ENCODE data around the gene ACOXL.
"Not testable (repeated sequence)": the region's sequence is repeated elsewhere in the genome, so short reads cannot be mapped to it uniquely, and the experiment has no call there.

ACOXL gene

DNA sequence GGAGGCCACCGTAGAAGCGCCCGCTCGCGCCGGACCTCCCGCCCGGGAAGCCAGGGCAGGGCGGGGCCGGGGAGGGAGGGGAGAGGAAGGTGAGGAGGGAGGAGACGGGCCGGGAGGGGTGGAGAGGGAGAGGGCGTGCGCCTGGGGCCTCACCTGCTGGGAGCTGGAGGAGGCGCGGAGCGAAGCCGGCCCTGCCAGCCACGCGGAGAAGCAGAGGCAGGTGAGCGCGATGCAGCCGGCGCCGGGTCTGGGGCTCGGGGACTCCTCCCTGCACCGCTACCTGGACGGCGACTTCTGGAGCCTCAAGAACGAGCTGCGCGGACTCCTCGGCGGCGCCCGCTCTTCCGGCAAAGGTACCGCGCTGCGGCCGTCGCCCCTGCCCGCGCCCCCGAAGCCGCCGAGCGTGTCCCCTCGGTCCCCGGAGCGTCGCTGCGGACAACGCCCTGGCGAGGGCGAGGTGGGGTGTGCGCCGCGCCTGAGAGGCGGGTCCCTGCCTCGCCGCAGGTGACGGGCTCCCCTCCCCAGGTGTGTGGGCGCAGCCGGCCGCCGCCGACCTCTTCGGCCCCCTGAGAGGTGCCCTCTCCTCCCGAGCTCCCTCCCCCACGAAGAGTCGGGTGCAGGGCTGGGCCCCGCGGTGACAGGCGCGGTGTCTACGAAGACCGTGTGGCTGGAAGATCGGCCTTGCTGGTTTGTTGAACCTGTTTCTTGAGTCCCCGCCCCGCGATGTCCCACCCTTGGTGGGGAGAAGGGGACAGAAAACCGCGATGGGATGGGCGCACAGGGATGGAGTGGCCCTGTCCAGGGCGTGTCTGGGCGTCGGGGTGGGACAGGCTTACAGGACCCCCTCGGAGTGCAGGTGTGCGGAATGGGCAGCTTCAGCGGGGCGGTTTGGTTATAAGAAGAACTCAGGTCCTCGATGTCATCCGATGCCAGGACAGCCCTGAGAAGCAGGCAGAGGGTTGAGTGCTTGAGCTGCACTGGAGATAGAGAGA is at the start of gene ACOXL:
Gene ACOXL (plus strand): TSS at position 152 of the 992 bp plus-strand sequence. CDS start 35,817 bp downstream, outside the sequence.
- DNase-seq (ENCODE audit: low read depth in 1 of 2, low spot score in 1 of 2): no peak

DNA sequence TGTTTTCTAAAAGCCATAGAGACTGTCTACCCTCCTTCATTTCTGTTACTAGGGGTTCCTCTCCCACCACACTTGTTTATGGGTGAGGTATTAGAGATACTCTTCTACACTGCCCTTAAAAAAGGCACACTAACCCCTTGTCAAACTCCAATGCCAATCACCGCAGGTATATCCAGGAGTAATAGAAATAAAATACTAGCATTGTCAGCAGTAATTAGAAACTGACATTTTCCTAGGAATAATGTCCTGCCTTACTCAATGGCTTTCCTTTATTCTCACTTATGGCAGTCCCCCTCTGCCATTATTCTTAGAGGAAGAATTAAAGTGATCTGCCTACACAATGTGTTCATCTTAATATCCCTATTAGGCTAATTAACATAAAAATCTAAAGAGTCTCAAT is 49.5 kb upstream of the ACOXL start:
- DNase-seq (ENCODE audit: low read depth in 1 of 2, low spot score in 1 of 2): no peak

DNA sequence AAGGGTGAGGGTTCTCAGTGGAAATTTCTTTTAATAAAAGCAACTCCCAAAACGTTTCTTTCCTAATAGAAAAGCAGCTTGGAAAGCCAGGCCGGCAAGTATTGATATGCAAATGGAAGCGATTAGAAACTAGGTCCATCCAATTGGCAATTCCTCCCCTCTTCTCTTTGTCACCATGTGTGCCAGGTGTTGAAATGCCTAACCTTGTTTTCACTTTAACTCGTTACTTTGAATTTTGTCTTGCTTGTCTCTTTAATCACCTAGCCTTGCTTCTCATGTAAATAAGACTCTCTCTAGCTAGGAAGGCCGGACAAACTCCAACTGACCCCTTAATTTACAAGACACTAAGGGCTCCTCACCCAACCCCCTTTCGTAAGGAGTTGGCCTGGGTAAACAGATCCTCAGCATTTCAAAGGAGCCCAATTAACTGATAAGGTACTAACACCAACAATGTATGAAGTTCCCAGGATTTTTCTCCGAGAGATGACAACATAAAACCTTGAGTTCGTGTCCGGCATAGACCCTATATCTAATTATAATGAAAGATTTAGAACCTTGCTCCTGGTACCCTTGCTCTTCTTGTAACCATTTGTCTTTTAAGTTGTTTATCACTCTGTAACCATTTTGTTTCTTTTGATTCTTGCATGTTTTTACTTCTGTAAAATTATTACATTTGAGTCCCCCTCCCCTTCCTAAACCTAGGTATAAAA is 44.4 kb upstream of the ACOXL start:
- not testable (repeated sequence) for DNase-seq (ENCODE audit: low read depth in 1 of 2, low spot score in 1 of 2)

DNA sequence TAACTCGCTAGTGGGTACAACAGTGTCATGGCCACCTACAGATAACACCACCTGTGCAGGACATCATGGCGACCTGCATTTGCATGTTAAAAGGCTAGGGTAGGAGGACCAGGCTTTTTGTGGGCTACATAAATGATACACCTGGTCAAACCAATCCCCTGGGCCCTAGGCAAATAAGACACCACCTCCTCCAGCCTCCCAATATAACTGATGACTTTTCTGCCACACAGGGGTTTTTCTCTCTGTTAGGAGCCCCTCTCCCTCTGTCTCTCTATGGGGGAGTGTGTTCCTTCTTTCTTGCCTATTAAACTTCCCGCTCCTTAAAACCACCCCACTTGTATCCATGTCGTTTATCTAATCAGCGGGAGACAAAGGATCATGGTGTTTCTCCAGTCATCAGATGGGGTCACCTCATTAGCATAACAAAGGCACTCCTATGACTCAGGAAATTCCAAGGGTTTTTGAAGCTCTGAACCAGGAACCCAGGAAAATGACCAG is 43.7 kb upstream of the ACOXL start:
- no peak for DNase-seq (ENCODE audit: low read depth in 1 of 2, low spot score in 1 of 2)

DNA sequence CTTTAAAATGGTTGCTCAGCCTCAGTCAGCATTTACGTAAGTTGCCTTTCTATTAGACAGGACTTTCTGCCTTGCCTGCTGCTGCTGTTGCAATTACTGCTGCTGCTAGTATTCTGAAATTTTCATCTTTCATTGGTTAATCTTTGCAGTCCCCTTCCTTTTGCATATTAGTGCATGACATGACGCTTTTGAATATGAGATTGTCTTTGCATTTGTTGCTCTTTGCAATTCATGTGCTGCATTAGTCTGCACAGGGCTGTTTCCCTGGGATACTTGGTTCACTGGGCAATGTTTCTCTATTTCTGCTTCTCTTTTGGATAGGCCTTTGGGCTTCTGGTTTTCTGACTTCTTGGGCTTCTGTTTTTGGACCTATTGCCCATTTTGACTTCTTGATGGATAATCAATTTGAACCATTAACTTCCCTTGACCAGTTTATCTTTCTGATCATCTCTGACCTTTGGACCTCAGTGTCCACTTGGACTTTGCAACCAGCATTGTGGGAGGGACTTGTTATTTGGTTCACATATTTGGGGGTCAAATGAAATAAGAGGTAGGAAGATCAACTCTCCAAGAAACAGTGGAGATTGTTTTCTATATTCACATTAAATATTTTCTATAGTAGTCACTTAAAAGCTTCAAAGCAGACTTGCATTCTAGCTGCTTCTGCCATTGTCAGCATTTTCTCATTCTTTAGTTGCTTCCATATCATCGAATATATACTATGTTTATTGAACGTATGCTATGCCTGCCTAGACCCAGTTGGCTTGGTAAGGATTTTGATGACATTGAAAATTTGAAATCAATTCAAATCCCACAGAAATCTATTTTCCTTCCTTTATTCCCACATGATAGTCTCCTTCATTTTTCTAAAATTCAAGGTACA is 42.0 kb upstream of the ACOXL start:
- DNase-seq (ENCODE audit: low read depth in 1 of 2, low spot score in 1 of 2): no peak

DNA sequence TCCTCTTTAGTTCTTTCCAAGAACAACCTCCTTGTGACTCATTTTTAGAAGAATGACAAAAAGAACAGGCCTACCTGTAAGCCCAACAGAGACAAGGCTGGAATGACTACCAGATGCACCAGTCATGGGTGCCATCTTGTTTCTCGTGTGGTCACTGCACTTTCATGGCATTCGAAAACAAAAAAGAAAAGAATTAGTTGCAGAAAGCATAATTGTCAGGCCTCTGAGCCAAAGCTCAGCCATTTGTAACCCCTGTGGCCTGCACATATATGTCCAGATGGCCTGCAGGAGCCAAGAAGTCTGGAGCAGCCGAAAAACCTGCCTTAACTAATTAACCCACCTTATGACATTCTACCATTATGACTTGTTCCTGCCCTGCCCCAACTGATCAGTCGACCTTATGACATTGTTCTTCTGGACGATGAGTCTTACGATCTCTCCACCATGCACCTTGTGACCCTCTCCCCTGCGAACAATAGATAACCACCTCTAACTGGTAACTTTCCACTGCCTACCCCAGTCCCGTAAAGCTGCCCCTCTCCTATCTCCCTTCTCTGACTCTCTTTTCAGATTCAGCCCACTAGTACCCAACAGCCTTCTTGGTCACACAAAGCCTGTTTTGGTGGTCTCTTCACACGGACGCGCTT is 40.6 kb upstream of the ACOXL start:
- DNase-seq (ENCODE audit: low read depth in 1 of 2, low spot score in 1 of 2): no peak

DNA sequence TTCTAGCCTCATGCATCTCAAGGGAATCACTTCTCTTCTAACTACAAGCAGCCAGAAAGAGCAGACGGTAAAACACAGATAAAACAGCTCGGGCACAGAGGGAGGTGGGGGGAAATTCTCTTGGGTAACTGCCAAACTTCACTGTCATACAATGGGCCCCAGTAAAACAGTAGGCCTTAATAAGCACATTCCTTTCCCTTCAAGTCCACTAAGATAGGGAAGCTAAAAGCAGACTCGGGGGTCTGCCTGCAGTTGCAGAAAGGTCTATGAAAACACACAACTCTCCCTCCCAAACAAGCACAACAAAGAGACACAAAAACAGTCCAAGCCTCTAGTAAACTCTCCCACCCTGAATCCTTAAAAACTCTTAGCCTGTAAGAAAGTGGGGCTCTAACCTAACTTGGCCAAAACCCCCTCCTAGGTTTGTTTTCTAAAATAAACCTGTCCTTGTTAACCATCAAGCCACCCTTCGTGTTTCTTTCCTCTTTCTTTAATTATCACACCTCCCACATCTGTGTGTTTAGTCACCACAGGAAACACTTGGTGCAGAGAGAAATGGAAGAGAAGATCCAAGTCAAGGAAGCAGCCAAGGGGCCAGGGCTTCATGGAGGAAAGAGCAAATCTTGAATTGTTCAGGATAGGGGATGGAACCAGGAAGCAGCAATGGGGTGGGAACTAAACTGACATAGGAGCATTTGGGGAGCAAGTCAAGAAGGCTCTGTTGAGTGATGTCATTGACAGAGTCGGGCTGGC is 37.1 kb upstream of the ACOXL start:
- not testable (repeated sequence) for DNase-seq (ENCODE audit: low read depth in 1 of 2, low spot score in 1 of 2)

DNA sequence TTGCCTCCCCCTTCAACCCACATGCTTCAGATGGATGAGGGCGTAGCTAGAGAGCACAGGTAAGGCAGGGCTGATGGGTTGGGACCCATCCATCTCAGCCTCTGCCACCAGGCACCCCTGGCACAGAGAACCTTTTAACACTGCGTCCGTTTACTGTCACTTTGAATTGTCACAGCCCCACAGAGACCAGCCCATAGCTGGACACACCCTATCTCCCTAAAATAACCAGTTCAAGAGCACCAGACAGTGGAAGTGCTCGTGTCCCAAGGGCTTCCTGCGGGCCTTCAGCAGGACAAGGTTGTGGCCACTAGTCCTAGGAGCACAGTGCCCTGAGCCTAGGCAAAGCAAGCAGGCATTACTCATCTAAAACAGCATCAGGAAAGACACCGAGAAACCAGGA is 34.1 kb upstream of the ACOXL start:
- DNase-seq (ENCODE audit: low read depth in 1 of 2, low spot score in 1 of 2): not testable (repeated sequence)

DNA sequence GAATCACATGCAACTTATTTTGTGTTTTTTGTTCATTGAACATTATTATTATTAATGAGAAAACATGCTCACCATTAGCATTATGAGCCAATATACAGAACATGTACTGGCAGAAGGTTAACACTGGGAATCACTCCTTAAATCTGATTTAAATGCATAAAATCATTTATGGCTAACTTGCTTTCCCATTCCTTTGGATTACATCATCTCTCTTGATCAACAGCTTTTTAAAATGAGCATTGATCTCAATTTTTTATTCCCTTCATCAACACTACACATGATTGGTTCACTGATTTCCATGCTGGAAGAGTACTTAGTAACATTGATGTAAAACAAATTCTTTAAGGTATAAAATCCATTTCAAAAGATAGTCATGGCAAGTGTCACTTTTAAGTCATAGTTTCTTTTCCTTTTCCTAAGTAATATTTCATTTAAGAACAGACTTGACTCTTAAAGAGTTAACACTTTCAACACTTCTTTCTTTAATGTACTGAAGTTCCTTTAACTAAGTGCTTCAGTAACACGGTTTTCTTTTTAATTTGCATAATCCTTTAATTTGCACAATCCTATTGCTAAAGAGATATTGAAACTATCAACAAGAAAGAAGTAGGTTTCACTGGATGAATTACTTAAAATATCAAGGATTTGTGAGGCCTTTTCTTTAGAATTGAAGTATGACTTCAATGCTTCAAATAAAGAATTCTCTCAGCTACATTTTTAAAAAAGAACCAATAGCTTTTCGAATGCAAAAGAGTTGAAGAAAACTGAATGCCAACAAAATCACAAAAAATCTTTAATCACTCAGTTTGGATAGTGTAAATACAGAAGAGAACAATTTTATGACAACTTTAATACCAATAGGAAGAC is 29.6 kb upstream of the ACOXL start:
- no peak for DNase-seq (ENCODE audit: low read depth in 1 of 2, low spot score in 1 of 2)

DNA sequence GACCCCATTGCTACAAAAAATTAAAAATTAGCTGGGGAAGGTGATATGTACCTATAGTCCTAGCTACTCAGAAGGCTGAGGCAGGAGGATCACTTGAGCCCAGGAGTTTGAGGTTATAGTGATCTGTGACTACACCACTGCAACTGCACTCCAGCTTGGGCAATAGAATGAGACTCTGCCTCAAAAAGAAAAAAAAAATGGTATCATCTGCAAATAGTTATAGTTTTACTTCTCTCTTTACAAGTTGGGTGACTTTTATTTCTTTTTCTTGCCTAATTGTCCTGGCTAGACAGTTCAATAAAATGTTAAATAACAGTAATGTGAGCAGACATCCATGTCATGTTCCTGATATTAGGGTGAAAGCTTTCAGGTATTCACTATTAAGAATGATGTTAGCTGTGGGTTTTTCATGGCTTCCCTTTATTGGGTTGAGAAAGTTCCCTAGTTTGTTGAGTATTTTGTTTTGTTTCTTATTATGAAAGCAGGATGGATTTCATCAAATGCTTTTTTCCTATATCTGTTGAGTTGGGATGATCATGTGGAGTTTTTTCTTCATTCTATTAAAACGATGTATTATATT is 24.9 kb upstream of the ACOXL start:
- no peak for DNase-seq (ENCODE audit: low read depth in 1 of 2, low spot score in 1 of 2)

DNA sequence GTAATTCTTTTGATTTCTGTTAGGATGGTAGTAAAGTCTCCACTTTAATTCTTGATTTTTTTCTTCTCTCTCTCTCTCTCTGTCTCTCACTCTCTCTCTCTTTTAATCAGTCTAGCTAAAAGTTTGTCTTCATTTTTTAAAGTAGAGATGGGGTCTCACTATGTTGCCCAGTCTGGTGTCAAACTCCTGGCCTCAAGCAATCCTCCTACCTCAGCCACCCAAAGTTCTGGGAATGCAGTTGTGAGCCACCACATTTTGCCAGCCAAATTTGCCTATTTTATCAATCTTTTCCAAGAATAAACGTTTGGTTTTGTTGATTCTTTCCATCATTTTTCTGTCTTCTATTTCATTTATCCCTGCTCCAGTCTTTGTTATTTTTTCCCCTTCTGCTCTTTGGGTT is 23.9 kb upstream of the ACOXL start:
- DNase-seq (ENCODE audit: low read depth in 1 of 2, low spot score in 1 of 2): no peak

DNA sequence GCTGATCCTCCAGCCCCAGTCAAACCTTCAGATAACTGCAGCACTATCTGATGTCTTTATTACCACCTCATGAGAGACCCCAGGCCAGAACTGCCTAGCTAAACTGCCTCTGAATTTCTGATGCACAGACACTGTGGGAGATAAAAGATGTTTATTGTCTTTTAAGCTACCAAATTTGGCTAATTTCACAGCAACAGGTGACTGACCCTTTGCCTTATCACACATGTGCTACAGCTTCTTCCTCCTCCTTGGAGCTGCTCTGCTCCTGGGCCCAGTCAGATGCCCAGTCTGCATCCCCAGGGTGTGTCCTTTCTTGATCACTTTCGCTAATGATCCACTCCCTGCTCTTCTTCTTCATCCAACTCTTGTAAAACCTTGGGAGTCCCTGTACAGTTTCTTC is 19.6 kb upstream of the ACOXL start:
- DNase-seq (ENCODE audit: low read depth in 1 of 2, low spot score in 1 of 2): no peak

DNA sequence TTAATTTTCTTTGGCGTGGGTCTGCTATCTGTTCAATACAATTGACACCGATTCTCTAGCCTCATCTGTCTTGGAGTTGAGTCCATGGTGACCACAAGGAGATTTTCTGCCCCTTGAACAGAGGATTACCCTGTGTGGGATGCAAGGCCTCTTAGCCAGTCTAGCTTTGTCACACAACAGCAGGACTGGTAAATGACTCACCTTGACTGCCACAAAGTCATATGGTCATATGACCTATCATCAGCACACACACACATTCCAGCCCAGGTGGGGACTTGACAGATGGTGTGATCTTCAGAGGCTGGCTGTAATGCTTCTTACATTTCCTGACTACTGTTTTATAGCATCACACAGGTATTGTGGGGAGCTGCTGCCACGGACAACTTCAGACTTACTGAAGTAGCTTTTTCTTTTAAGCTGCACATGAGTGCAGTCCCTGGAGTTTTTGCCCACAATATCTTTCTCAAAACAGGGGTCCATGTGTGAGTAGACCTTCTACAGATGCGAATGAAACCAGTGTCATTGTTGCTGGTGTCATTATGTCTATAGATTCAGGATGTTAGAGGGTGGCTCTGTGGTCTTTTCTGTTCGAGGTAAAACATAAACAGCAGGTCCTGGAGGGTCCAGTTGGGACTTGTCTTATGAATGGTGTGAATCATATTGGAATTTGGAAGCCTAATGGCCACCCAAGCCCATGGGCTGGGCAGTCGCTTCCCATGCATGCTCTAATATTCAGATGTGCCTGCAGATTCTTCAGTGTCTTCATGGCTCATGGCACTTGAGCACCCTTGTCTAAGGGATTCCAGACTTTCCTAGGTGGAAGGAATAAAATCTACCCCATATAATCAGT is 18.6 kb upstream of the ACOXL start:
- DNase-seq (ENCODE audit: low read depth in 1 of 2, low spot score in 1 of 2): no peak

DNA sequence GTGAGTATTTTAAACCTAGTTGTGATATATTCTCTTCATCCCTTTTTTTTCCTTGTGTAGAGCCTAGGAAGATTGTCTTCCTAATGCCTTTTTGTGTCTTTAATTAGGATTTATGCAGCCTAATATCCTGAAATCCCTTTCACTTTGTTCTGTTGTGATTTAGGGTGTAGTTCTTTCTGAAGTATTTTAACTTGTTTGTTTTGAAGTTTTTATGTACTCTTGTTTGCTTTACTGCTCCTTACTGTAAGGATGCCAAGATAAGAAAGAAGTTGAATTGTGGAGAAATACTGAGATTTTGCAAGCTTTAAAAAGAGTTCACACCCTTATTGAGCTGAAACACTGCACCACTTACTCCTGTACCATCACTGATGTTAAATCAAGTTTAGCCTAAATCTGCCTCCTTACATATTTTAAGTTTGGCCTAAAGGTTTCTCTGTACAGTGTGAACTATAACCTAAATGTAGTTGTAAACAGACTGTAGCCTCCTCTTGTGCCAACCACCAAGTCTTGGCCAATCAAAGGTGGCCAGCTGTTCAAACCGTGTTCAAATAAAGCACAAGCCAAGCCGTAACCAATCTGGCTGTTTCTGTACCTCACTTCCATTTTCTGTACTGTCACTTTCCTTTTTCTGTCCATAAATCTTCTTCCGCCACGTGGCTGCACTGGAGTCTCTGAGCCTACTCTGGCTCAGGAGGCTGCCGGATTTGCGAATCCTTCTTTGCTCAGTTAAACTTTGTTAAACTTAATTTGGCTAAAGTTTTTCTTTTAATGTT is 17.7 kb upstream of the ACOXL start:
- no peak for DNase-seq (ENCODE audit: low read depth in 1 of 2, low spot score in 1 of 2)

DNA sequence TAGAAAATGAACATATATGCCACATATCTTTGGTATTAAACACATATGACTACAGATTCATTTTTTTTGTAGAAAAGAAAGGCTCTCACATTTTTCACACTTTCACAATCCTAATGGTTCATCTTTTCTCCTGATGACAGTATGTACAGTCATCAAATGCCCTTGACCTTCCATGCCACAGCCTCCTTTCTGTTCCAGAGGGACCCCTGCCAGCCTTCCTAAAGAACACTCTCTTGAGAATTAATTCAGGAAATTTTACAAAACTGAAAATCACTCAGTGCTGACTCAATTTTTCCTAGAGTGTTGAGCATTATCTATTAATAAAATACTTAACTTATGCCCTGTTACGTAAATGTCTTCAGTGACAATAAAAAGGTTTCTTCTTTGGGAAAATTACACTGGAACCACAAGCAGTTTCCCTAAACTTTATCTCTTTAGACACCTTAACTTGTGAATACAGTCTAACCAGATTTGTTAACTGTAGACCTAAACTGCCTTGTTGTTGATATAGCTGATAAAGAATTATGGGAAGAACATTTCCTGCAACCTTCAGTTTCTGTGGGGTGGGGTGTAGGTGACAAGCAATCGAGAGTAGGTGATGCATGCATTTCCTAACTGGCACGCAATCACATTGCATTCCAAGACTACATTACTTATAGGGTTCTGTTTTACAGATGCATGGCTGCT is 15.3 kb upstream of the ACOXL start:
- DNase-seq (ENCODE audit: low read depth in 1 of 2, low spot score in 1 of 2): no peak

DNA sequence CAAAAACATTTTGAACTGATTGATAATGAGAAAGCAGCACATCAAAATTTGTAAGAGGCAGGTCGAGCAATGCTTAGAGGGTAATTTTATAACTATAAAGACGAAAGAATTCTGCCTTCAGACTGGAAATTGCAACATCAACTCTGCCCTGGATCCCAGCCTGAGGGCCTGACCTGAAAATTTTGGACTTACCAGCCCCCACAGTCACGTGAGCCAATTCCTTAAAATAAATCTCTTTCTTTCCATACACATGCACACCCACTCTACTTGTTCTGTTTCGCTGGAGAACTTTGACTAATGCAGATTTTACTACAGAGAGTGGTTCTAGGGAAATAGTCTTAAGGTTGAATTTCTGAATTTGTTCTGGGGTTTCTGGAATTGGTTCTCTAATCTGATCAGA is 14.6 kb upstream of the ACOXL start:
- no peak for DNase-seq (ENCODE audit: low read depth in 1 of 2, low spot score in 1 of 2)
